SJSA1 (cell line): ENCODE measurements around the gene SLC13A4. TPM values are rescaled to one million over a fixed set of nuclear protein-coding genes. Genes with fewer than 3 reads are reported as not detected.

Experiments used
- DNase-seq, 2 experiments: peaks; one replicate each; pipeline ENCODE4 v3.0.0-alpha.2; 2015 to 2020; ENCODE audit warnings: low spot score in 2 of 2, low read depth in 1 of 2
- H3K27ac ChIP-seq: fragments of 250-450 bp; sonication (Bioruptor Pico); 2 replicates; pipeline ENCODE4 v1.5.1; 2020; ENCODE audit warnings: mild to moderate bottlenecking, moderate library complexity
- H3K27me3 ChIP-seq: fragments of 250-450 bp; sonication (Bioruptor Pico); replicated peaks from 2 replicates; pipeline ENCODE4 v1.5.1; 2020; ENCODE audit warnings: mild to moderate bottlenecking, moderate library complexity
- H3K36me3 ChIP-seq: fragments of 250-450 bp; sonication (Bioruptor Pico); 2 replicates; pipeline ENCODE4 v1.5.1; 2020; ENCODE audit warnings: mild to moderate bottlenecking
- H3K4me1 ChIP-seq: fragments of 250-450 bp; sonication (Bioruptor Pico); replicated peaks from 2 replicates; pipeline ENCODE4 v1.6.1; 2021; ENCODE audit warnings: mild to moderate bottlenecking
- H3K4me3 ChIP-seq: fragments of 250-450 bp; sonication (Bioruptor Pico); 2 replicates; pipeline ENCODE4 v1.5.1; 2020; ENCODE audit warnings: mild to moderate bottlenecking
- H3K9me3 ChIP-seq: fragments of 250-450 bp; sonication (Bioruptor Pico); replicated peaks from 2 replicates; pipeline ENCODE4 v1.5.1; 2020; ENCODE audit warnings: mild to moderate bottlenecking
- total RNA-seq: library from RNA; depleted of rRNA; stranded (reverse); fragments of >200 nt; shearing (Covaris generic); gene quantifications from 2 replicates; pipeline ENCODE4 v1.2.3, GENCODE V29; 2014

SLC13A4 gene
- total RNA-seq, 1 experiment from 2014 or later = not detected

- no peaks in the 10 kb centered on the region for H3K27me3 ChIP-seq
- no peak overlapping the region for H3K27ac ChIP-seq
- H3K4me3 ChIP-seq = no peak overlapping the region
- no peaks in the 10 kb centered on the region for H3K36me3 ChIP-seq
- peaks cover 24% of the 10 kb centered on the region for H3K4me1 ChIP-seq
- DNase-seq = no peak
- no peaks in the 10 kb centered on the region for H3K9me3 ChIP-seq
Measured at GRCh38 chr7:135719688-135720087, 8.3 kb downstream of the SLC13A4 start.

- Histone ChIP-seq H3K4me3 (no peak overlapping the region), H3K27ac (no peak overlapping the region), H3K36me3 (no peaks in the 10 kb centered on the region), H3K4me1 (peaks cover 31% of the 10 kb centered on the region), H3K9me3 (no peaks in the 10 kb centered on the region), H3K27me3 (no peaks in the 10 kb centered on the region)
- DNase-seq = no peak
Measured at GRCh38 chr7:135718794-135719437, 9.1 kb downstream of the SLC13A4 start.

GRCh38 chr7:135718219-135718618 is 9.8 kb downstream of the SLC13A4 start:
- no peak for DNase-seq

GRCh38 chr7:135717693-135718092 is 10.3 kb downstream of the SLC13A4 start:
- no peak overlapping the region for H3K4me3 ChIP-seq
- H3K36me3 ChIP-seq = no peaks in the 10 kb centered on the region
- DNase-seq = no peak
- H3K27ac ChIP-seq = no peak overlapping the region
- peaks cover 31% of the 10 kb centered on the region for H3K4me1 ChIP-seq
- H3K27me3 ChIP-seq = no peaks in the 10 kb centered on the region
- no peaks in the 10 kb centered on the region for H3K9me3 ChIP-seq

More at GRCh38 chr7:135718219-135718618, 9.8 kb downstream of the SLC13A4 start:
- H3K36me3 ChIP-seq = no peaks in the 10 kb centered on the region
- no peak overlapping the region for H3K4me3 ChIP-seq
- no peak overlapping the region for H3K27ac ChIP-seq
- no peaks in the 10 kb centered on the region for H3K27me3 ChIP-seq
- H3K9me3 ChIP-seq = no peaks in the 10 kb centered on the region
- peaks cover 31% of the 10 kb centered on the region for H3K4me1 ChIP-seq

GRCh38 chr7:135716677-135717238 is 11.2 kb downstream of the SLC13A4 start:
- H3K4me1 ChIP-seq = peaks cover 31% of the 10 kb centered on the region
- no peaks in the 10 kb centered on the region for H3K36me3 ChIP-seq
- peak; percentile 83 to 84 for DNase-seq
- no peak overlapping the region for H3K4me3 ChIP-seq
- H3K27ac ChIP-seq = 0 out of 2 replicates have a peak overlapping the region, but pooled peaks have one; percentile 17
- no peaks in the 10 kb centered on the region for H3K9me3 ChIP-seq
- H3K27me3 ChIP-seq = no peaks in the 10 kb centered on the region

- DNase-seq = no peak
- Histone ChIP-seq H3K36me3 (no peaks in the 10 kb centered on the region), H3K27me3 (no peaks in the 10 kb centered on the region), H3K4me3 (no peak overlapping the region), H3K27ac (no peak overlapping the region), H3K9me3 (no peaks in the 10 kb centered on the region), H3K4me1 (peaks cover 36% of the 10 kb centered on the region)
Measured at GRCh38 chr7:135715673-135716072, 12.3 kb downstream of the SLC13A4 start.

GRCh38 chr7:135715055-135715522 is 12.9 kb downstream of the SLC13A4 start:
- peaks cover 36% of the 10 kb centered on the region for H3K4me1 ChIP-seq
- H3K27me3 ChIP-seq = no peaks in the 10 kb centered on the region
- H3K4me3 ChIP-seq = no peak overlapping the region

GRCh38 chr7:135714534-135715009 is 13.4 kb downstream of the SLC13A4 start:
- no peaks in the 10 kb centered on the region for H3K36me3 ChIP-seq
- peaks cover 39% of the 10 kb centered on the region for H3K4me1 ChIP-seq
- DNase-seq = peak; percentile 50 to 72
- H3K27ac ChIP-seq = no peak overlapping the region
- H3K27me3 ChIP-seq = no peaks in the 10 kb centered on the region
- no peak overlapping the region for H3K4me3 ChIP-seq
- no peaks in the 10 kb centered on the region for H3K9me3 ChIP-seq

More at GRCh38 chr7:135715055-135715522, 12.9 kb downstream of the SLC13A4 start:
- no peak overlapping the region for H3K27ac ChIP-seq
- H3K36me3 ChIP-seq = no peaks in the 10 kb centered on the region
- peak in 1 of 2 experiments; percentile 26 for DNase-seq
- no peaks in the 10 kb centered on the region for H3K9me3 ChIP-seq

GRCh38 chr7:135713836-135714470 is 14.0 kb downstream of the SLC13A4 start:
- Histone ChIP-seq H3K36me3 (no peaks in the 10 kb centered on the region), H3K27me3 (no peaks in the 10 kb centered on the region), H3K9me3 (no peaks in the 10 kb centered on the region), H3K4me1 (peaks cover 41% of the 10 kb centered on the region), H3K4me3 (no peak overlapping the region), H3K27ac (no peak overlapping the region)
- DNase-seq = no peak

- H3K36me3 ChIP-seq = no peaks in the 10 kb centered on the region
- no peak overlapping the region for H3K27ac ChIP-seq
- DNase-seq = no peak
- H3K4me1 ChIP-seq = peaks cover 41% of the 10 kb centered on the region
- H3K27me3 ChIP-seq = no peaks in the 10 kb centered on the region
- H3K4me3 ChIP-seq = no peak overlapping the region
- H3K9me3 ChIP-seq = no peaks in the 10 kb centered on the region
Measured at GRCh38 chr7:135712796-135713195, 15.2 kb downstream of the SLC13A4 start.

GRCh38 chr7:135712182-135712782 is 15.7 kb downstream of the SLC13A4 start:
- H3K36me3 ChIP-seq = no peaks in the 10 kb centered on the region
- no peak overlapping the region for H3K4me3 ChIP-seq
- DNase-seq = no peak
- H3K4me1 ChIP-seq = peaks cover 41% of the 10 kb centered on the region
- no peaks in the 10 kb centered on the region for H3K27me3 ChIP-seq
- H3K9me3 ChIP-seq = no peaks in the 10 kb centered on the region
- H3K27ac ChIP-seq = no peak overlapping the region

GRCh38 chr7:135711139-135711469 is 16.9 kb downstream of the SLC13A4 start:
- Histone ChIP-seq H3K27ac (no peak overlapping the region), H3K9me3 (no peaks in the 10 kb centered on the region), H3K4me1 (peaks cover 31% of the 10 kb centered on the region), H3K4me3 (no peak overlapping the region), H3K36me3 (no peaks in the 10 kb centered on the region), H3K27me3 (no peaks in the 10 kb centered on the region)
- no peak for DNase-seq

- no peaks in the 10 kb centered on the region for H3K9me3 ChIP-seq
- H3K27ac ChIP-seq = no peak overlapping the region
- H3K4me1 ChIP-seq = peaks cover 25% of the 10 kb centered on the region
- H3K4me3 ChIP-seq = no peak overlapping the region
- H3K27me3 ChIP-seq = no peaks in the 10 kb centered on the region
- DNase-seq = no peak
- H3K36me3 ChIP-seq = no peaks in the 10 kb centered on the region
Measured at GRCh38 chr7:135710417-135711138, 17.4 kb downstream of the SLC13A4 start.
